Left kidney (tissue), 2 donors: ENCODE measurements around the gene MAP2. TPM values are rescaled to one million over a fixed set of nuclear protein-coding genes. Genes with fewer than 3 reads are reported as not detected.

ENCODE experiments used
- DNase-seq: peaks from one replicate; pipeline ENCODE4 v3.0.0-alpha.2; 2013
- polyA plus RNA-seq: library from polyadenylated mRNA; unstranded; fragments of 120-200 nt; gene quantifications from one replicate; pipeline ENCODE4 v1.2.1, GENCODE V29; 2013; ENCODE audit not compliant: insufficient read length

MAP2 gene
- polyA plus RNA-seq, 1 donor = 42.7 TPM

DNA sequence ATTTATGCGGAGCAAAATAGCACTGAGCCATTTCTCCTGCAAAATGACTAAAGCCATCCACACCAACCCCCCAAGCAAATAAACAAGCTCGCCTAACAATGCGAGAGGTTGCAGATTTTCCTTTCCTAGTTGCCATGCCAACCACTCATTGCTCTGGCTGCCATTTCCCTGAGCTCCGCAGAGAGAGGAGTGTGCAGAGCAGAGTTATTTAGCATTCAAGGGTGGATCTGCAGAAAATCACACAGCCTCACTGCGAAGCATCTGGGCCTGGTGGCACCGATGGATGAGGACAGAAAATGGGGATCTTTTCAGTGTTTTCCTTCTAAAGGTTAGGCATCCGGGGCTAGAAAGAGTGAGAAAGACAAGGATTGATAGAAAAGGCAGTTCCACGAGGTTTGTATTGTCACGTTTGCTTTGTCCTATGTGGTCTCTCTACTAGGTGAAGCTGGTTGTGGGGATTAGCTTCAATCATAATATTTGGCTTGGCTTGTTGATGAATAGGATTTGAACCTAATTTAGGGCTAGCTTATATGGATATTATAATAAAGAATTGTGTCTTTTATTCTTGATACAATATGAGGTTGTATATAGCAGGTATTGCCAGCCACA, 237.5 kb downstream of the MAP2 start:
- no peak for DNase-seq

DNA sequence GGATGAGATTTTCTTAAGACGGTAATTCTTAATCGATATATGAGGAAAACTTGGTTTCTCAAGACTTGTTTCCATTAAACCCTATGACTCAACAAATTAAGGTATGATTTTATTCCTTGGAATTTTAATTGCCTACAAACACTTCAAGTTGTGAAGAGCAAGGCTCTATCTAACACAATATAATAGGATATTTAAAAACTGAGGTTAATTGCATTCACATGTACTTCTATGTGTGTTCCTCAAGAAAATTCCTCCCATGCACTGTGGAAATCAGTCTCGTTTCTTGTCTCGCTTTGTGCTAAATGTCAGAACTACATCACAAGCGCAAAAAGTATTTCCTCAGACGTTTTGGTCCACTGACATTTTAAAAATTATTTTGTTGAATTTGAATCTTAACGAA, 238.2 kb downstream of the MAP2 start:
- no peak for DNase-seq

DNA sequence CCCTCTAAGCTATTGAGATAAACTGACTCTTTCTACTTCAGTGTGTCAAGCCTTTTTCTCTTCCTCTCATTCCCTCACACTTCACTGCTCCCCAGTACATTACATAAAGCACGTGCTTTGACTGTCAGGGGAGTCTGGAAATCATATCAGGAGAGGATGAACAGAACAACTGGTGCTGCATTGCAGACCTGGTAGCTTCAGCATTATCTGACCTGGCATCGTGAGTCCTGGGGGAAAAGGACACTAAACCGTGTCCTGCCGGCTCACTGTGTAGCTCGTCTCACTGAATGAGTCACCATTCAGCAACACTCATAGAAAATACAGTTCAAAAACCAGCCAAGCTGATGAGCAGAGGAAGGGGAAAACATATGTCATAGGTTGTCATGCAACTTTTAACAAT, 239.3 kb downstream of the MAP2 start:
- DNase-seq = no peak

DNA sequence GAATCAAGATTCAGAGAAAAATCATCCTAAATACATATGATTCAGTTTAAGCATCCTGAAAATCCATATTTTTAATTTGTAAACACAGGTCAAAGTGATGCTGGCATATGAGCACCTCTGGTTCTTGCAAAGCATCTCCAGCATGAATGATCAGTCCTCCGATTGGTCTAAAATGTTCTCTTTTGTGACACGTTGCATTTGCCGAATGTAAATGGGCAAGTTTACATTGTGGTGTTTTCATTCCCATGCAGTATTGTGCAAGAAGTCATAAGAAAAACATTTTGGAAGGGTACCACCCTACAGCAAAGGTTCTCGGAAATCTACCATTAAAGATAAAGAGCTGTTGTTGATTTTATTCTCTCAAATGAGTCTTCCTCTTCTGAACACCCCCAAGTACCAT, 239.8 kb downstream of the MAP2 start:
- DNase-seq = no peak

DNA sequence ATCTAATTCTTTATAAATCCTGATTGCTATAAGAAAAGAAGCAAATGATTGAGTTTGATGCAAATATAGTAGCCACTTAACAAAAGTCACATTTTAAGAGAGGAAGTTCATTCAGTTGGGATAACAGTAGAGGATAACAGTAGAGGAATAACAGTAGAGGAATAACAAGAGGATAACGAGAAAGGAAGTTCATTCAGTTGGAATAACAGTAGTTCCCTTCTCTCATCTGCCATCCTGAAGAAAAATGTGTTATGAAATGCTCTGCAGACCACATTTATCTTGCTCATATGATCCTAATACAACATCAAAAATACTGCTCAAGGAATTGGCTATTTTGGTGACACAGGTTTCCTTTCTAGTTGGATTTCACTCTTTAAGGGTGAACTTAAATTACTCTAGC, 242.4 kb downstream of the MAP2 start:
- no peak for DNase-seq

DNA sequence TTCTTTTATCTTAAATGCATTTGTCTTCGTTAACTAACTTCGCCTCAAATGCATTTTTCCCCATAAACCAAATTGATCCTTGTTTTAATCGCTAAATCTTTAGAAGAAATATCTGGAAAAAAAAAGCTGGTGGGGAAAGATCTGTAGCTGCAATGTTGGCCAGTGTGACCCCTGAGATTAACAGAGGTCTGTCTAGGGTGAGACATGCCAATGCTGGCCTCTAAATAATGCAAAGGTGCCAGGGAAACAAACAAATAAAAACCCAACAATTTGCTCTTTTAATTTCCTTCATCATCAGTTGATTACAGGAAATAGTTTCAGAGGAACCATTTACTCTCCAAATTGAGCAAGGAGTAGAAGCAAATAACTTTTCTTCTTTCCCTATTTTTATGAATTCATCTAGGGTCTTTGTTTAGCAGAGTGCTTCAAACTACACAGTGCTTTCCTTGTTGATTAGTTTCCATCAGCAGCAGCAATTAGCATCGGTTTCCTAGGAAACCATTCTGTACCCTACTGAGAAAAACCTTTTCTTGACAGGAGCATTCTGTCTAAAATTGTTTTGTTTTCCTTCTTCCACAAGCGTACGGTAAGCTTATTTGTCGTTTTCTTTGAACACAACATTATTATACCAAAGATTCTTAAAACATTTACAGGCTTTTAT, 247.3 kb downstream of the MAP2 start:
- DNase-seq = no peak

DNA sequence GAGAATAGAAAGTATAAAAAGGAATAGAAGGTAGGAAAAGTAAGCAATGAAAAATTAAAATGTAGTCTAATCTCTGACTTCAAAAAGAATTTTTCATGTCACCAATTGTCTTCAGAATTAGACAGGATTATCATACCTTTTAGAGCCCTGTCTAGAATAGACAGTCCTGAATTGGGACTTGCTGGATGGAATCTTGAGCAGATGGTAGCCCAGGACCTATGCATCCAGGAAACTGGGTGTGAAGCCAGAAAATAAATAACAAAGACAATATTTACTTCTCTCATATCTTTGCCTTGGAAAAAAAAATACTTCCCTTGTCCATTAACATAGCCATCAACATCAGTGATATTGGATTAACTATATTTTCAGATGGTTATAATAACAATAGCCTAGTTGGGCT, 250.0 kb downstream of the MAP2 start:
- no peak for DNase-seq

DNA sequence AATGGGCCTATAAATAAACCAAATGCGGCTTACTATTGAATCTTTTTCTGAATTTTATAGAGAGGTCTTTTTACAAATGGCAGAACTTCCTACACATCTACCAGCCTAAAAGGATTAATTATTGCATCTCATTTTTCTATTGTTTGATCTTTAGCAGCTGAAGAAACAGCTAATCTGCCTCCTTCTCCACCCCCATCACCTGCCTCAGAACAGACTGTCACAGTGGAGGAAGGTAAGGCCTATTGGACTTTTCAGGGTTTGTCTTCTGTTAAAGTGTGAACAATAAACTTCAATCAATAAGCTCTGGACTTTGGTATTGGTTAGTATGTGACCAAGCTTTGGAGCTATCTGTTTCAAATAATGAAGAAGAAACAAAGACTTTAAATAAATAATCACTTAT, 256.7 kb downstream of the MAP2 start:
- no peak for DNase-seq

DNA sequence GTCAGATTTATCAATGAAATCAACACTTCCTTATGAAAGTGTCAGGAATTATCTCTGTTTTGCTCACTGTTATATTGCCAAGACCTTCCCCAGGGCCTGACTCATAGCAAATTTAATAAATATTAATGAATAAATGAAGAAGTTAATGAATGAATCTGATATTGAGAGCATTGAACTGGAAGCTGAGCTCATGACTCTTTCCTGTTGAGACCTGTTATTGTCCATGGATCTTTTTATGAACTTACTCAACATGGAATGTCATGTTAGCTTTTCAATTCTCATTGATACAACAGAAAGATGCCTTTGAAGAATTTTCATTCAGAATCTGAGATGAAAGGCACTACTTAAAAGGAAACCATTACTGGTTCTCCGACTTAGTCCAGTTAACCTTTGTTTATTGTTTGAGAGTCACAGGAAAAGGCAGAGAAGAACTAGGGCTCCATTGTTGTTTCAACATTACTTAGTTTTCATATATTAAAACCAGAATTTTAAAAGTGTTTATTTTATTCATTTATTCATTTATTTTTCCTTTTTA, 257.4 kb downstream of the MAP2 start:
- no peak for DNase-seq

DNA sequence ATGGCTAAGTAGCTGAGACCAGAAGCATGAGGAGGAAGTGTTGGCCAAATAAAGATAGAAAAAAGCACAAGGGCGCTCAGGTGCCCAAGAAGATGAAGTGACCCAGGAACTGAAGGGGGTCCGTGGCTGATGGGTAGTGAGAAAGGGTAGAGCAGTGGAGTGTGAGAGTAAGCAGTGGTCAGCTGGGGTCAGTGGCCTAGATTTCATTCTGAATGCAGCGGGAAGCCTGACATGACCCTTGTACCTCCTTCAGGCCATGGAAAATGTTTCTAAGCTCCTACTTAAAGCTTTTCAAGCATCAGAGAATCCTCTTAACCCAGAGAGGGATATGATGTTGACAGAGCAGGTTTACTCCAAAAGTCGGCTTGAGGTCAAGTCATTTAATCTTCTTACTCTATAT, 258.8 kb downstream of the MAP2 start:
- DNase-seq = no peak

DNA sequence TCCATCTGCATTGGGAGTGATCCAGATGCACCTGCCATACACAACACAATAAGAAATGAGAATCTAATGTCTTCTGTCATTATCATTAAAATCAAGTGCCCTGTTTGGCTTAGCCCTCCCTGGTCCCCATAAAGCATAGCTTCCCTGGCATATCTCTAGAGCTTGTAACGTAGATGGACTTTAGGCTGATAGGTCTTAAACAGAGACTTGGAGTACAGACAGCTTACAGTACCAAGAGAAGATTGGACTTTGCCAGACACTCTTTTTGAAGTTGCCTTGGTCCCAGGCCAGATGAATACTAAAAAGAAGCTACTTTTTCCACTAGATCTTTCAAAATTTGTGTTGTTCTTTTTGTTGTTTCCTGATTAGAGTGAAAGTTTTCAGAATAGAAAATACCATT, 261.5 kb downstream of the MAP2 start:
- no peak for DNase-seq

DNA sequence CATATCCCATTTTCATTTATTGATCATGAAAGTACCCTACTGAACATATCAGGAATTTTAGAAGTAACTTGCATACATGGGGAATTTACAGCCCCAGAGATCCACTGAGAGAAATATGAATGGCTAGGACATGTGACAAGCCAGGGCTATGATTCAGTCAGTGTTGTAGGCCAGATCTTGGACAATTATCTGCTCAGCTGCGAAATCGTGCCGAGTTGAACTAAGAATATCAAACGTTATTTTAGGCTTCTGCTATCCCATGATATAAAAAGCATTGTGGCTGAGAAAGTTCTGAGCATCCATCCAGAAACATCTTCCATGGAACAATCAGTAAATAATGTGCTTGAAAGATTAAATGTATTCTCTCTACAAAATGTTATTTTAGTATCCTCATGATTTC, 262.1 kb downstream of the MAP2 start:
- no peak for DNase-seq

DNA sequence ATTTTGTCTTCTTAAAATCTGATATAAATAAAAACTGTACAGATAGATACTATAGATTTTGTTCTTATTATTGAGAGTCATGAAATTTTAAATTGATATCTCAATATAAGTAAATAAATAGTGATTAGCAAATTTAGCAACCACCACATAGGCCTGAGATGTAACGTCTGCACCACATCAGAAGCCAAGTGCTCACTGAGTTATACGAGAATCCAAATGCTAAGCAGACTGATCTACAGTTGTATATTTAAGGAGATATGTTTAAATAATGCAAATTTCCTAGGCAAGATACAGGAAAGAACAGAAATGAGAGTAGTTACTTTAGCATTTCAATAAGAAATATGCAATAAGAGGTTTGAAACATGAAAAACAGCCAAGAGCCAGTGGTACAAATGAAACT, 262.6 kb downstream of the MAP2 start:
- no peak for DNase-seq

DNA sequence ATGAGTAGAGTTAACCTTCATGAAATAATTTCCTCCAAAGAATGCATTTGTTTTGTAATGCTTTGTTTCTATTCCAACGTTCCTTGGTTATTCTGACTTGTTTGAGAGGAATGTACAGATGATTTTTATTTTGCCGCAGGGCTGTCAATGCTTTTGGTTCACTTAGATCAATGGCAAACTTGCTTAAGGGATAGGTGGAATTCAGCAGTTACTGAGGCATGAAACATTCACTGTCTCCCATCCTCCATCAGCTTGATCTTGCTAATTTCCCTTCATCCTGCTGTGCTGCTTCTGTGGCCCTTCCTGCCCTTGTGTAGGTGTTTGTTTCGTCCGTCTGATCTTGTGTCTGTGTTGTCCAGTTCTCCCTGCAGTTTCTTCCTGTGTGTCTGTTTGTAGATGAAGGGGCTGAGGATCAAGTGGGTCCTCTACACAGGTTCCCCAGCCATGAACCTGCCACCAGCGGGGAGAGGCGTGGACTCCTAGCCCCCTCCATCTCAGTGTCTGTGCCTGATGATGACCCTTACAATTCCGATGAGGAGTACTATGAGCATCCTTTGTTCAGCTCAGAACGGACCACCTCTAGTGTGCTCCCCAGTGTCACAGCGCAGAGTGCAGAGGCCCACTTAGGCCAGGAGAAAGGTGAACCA, 263.6 kb downstream of the MAP2 start:
- DNase-seq = no peak

DNA sequence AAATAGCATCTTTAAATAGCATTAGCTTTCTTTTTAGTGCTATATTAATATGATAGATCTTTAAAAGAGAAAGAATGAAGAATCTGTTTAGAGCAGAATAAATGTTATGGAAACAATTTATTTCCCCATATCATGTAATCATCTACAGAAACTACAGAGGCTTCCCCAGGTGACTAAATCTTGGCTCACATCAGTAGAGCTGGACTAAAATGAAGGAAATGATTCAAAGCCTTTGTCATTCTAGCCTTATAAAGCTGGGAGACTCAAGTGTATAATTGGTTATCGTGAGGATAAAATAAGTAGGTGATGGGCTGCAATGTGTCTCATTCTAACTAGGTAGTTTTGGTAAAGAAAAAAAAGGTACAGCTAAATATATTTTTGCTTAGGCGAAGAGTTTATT, 264.5 kb downstream of the MAP2 start:
- no peak for DNase-seq

DNA sequence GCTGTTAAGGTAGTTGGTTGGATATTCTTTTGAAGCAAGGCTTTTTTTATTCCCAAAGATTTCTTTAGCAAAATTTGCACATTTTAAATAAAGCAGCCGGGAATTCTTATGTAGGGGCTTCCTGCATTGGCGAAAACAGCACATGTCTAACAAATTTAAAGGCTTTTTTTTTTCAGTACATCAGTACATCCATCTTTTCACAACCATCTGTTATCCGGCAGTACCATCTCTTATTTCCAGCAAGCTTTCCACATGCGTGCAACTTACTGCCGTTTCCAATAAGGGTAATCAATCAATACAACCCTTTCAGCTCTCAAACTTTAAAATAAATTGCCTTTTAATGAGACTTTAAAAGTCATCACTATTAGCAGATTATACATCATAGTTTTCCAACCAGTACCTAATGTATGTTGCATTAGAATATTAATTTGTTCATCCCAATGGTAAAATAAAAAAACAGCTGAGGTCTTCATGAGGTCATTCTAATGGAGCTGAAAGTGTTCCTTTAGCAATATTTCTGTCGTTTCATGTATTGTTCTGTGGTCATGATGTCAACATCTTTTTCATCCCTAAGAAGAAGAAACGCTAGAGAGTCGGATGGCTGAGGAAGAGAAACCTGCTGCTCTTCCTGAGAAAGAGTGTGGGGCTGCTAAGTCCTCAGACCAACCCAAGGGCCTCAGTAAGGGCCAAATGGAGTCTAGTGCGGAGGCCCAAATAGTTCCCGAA, 266.3 kb downstream of the MAP2 start:
- DNase-seq = no peak

DNA sequence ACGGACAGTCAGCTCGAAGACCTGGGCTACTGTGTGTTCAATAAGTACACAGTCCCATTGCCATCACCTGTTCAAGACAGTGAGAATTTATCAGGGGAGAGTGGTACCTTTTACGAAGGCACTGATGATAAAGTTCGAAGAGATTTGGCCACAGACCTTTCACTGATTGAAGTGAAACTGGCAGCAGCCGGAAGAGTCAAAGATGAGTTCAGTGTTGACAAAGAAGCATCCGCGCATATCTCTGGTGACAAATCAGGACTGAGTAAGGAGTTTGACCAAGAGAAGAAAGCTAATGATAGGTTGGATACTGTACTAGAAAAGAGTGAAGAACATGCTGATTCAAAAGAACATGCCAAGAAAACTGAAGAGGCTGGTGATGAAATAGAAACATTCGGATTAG, 270.9 kb downstream of the MAP2 start:
- no peak for DNase-seq

DNA sequence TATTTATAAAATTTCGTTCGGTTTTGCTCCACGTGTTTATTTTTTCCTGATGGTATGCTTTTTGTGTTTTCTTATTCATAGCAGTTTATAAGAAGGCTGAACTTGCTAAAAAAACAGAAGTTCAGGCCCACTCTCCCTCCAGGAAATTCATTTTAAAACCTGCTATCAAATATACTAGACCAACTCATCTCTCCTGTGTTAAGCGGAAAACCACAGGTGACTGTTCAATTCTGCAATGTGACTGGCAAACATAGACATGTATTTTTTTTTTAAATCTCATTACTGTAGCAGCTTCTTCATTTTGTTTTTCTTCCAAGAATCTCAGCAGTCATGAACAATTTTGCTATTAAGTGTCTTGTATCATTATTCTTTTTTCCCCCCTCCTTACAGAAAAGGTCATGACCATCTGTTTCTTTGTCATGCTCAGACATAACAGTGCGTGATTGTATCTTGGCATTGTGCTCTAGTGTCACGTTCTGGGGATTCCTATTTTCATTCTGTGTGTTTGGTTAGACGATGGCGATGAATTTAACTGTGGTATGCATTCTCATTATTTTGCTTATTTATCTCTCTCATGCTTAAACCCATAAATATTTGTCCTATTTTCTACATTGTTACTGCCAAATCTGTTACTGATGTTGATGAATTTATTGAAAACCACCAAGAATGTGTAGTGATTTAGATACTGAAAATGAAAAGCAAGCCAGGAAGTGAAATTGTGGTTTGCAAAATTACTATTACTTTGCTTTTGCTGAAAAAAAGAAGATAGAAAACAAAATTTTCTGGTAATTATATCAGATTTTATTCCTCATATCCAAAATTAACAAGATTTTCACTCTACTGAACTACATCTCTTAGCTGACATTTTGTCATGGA, 273.2 kb downstream of the MAP2 start:
- DNase-seq = no peak

DNA sequence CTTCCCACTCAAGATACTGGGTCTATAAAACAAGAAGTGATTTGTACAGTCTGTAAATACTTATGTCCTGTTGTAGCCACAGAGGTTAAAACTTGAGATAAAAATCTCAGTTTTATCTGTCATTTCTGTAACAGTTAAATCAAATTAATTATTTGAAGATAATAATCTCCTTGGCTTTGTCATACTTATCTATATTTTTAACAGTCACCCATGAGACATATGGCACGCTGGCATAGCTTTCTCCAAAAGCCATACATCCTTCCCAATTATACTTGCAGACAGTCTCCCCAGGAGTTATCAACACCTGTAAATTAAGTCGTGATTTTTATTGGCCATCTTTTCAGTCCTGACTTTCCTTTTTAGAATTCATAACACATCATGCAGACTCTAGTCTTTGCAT, 278.9 kb downstream of the MAP2 start:
- DNase-seq = no peak

DNA sequence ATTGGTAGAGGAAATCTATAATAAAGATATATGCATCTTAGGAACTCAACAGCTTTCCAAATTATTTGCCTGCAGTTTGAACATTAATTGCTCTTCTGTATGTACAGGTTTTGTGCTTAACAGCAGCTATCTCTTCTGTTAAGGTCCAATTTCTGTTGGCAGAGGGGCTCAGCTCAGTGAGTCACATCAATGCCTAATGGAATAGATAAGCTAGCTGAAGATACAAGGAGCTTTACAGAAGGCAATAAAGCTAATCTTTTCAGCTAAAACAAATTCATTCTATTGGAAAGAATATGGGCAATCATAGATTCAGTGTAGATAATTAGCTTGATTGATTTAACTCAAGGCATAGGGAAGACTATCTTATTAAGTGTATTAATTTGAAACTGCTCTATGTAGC, 289.4 kb downstream of the MAP2 start:
- no peak for DNase-seq

DNA sequence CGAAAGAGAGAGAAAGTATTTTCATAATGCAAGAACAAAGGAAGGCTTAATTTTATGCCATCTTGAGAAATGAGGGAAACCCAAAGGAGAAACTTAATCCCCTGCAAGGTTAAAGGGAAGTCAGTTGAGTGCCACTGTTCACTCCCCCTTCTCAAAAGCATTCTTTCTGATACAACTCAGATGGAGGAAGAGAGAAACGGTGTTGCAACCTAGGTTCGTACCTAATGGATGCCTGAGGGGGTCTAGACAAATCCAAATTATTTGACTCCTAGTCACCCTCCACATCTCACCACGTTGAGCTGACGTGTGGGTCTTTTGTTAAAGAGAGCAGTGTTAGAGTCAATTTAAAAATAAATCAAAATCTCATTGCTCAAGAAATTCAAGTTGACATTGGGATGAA, 295.2 kb downstream of the MAP2 start:
- no peak for DNase-seq

DNA sequence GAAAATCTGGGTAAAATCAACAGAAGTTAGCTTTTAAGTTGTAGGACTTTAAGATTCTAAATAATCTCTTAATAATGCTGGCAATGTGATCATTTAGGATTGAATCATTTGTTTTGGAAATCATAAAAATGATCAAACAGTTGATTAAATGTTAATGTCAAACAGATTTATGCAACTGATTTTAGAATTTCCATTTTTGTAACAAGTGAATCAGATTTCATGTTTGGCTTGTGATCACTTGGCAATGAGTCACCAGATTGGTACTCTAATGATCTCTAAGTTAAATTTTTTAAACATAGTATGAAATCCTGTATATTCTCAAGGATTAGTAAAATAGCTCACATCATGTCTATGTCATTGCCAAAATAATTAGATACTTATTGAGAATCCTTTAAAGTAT, 297.6 kb downstream of the MAP2 start:
- DNase-seq = no peak
